GM15510 (cell line): ENCODE results near the gene CDC20B.

Source experiments
- POLR2A ChIP-seq: IDR thresholded peaks from 3 replicates; pipeline ENCODE4 v1.6.1; 2011; ENCODE audit warnings: borderline replicate concordance; ENCODE audit not compliant: insufficient read length; ENCODE audit errors: extremely low read depth

The CDC20B gene

DNA sequence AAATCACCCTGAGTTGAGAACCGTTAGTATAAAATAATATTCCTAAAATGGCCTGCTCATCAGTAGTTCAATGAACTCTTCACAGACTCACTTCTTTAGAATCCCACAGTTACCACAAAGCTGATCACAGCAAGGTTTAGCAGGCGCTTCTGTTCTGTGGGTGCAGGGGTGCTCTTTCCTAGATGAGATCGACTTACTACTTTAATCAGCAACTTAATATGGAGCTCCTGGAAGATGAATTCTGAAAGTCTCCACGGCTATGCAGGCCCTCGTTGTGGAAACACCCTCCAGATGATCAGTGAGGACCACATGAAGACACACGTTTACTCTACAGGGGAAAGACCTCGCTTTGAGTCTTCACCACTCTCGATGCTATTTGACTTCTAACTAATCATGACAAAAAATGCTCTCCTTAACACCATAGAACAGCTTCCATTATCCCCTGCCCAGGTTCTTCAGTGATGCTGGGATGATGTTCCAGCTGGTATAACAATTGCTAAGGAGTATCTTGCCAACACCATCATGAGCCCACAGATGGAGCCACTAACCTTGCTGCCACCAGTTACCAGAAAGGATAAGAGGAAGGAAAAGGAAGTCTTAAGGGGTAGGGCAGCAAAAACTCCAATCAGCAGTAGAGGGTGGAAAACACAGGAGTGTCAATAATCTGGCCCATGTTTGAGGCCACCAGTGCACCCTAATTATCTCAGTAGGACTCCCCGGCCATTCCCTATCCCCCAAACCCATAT, 30.9 kb downstream of the CDC20B start:
- no peak for TF ChIP-seq POLR2A

DNA sequence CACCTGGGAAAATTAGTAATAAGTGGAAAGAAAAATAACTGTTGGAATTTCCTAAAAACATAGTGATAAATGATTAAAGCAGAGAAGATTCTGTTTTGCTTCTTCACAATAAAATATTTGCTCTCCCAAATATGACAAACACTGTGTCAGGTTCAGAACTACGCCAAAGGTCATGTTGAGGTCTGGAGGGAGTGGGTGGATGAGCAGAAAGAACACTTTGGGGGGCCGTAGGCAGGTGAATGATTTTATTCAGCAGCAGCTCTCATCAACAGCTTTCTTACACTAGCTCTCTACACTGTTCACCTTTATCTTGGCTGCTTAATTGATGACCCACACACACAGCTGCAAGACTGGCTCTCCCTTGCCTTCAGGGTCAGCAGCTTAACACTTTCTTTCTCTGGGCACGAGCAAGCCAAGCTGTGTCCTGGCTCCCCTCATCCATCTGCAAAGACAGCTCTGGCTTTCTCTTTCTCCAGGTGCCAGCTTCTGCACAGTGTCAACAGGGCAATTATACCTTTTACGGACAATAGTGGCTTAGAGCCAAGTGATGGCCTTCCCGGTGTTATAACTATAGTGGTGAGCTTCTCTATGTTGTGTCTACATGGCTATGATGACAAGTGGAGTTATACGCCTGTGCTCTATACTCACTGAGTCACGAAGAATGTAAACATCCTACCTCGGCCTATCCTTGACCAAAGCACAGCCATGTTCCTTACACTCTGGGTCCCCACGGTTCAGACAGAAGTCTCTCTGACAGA, 31.9 kb downstream of the CDC20B start:
- no peak for TF ChIP-seq POLR2A

- TF ChIP-seq POLR2A: no peak
Measured at GRCh38 chr5:55136521-55136920, 36.5 kb downstream of the CDC20B start.

DNA sequence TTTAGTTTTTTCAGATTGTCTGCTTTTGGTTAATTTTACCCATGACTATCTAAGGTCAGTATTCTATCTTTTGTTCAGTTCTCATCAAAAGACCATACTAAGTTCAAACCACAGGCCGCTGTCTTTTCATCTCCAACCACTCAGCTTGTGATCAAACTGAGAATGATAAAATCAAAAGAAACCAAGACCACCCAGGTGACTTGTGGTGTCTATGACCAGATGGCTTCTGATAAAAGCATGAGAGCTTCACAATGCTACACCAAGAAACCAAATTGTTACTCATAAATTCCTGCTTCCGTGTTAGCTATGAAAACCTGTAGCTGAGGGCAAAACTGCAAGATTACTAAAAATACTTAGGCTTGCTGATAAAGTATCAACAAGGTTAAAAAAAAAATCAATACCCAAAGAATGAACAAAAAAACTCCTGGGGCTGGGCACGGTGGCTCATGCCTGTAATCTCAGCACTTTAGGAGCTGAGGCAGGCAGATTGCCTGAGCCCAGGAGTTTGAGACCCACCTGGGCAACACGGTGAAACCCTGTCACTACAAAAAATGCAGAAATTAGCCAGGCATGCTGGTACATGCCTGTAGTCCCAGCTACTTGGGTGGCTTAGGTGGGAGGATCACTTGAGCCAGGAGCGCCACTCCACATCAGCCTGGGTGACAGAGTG, 38.8 kb downstream of the CDC20B start:
- no peak for TF ChIP-seq POLR2A

GRCh38 chr5:55123365-55123764, 49.6 kb downstream of the CDC20B start:
- no peak for TF ChIP-seq POLR2A

GRCh38 chr5:55114061-55114460, 58.9 kb downstream of the CDC20B start:
- TF ChIP-seq POLR2A: no peak

- no peak for TF ChIP-seq POLR2A
Measured at GRCh38 chr5:55113327-55113726, 59.6 kb downstream of the CDC20B start.

DNA sequence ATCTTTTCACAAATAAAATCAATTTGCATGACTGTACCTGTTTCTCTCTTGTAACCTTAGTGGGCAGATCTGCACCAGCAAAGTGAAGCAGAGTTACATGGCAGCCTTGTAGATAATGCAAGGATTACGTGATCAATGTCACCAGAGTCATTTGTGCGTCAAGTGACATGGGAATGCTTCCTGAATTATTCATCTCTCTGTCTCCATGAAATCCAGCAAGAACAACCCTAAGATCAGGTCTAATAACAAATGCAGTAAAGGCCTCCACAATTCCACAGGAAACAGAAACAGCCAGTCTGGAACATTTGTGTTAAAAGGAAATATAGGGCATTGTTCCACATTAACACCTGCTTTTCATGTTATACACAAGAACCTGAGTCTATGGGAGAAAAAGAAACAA, 62.8 kb downstream of the CDC20B start:
- TF ChIP-seq POLR2A: no peak

DNA sequence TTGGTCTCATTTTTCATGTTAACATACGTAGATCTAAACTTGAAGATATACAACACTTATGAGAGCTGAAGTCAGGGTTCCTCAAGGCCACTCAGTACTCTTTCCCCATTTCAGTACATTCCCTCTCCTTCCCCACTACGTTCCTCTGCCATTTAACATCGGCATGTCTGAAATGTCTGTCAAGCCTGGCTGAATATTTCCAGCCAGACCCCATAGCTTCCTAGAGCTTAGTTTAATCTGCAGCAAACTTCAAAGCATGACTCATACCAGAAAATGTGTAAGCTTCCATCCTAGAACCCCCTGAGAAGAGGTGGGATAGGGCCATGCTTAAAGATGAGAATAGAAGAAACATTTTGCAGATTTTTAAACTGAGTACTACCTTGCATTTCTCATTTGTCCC, 64.3 kb downstream of the CDC20B start:
- no peak for TF ChIP-seq POLR2A

GRCh38 chr5:55104946-55105701, 67.9 kb downstream of the CDC20B start:
- TF ChIP-seq POLR2A: no peak

- no peak for TF ChIP-seq POLR2A
Measured at GRCh38 chr5:55104036-55104772, 68.8 kb downstream of the CDC20B start.

GRCh38 chr5:55102348-55102747, 70.6 kb downstream of the CDC20B start, which contains the start of gene GZMA:
TSS of gene GZMA (plus strand) at chr5:55102646. CDS start at chr5:55102683, 37 bp downstream.
- no peak for TF ChIP-seq POLR2A

DNA sequence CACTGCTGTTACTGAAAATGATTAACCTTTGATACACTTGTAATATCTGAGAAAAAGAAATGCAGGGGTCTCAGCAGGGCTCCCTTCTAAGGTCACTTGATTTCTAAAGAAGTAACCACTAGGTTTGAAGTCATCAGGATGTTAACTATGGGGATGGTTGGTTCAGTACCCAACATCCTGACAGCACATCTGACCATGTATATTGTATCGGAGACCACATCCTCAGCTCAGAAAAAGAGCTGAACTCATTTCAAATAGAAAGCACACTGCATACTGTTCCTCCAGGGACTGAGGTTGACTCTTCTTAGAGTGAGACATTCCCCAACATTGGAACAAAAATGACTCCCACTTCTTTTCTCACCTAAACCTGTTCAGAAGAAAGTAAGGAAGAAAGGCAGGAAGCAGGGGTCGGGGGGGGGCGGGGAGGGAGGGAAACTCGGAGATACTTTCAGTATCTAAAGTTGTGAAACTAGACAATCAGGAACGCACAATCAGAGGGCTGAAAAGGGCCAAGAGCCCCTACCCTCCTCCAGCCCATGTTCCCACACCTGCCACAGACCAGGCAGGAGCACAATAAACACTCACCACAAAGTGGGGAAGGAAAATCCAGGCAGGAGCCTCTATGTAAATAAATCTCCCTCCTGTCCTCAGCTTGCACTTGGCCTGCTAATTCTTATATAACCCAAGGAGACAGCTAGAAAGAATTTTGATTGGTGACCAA, 71.3 kb downstream of the CDC20B start:
- no peak for TF ChIP-seq POLR2A
